Measurements from ENCODE around the gene DYNC2I2. TPM values are rescaled to one million over a fixed set of nuclear protein-coding genes. Genes with fewer than 3 reads are reported as not detected.

The DYNC2I2 gene
- total RNA-seq, 1 donor: 52.1 TPM

GRCh38 chr9:128607642-128608350 is 48.9 kb downstream of the DYNC2I2 start:
- Histone ChIP-seq H2AFZ (ENCODE audit: low read length) (no peak overlapping the region), H3K27me3 (ENCODE audit: insufficient read depth, low read length) (no peaks in the 10 kb centered on the region), H3K79me2 (ENCODE audit: insufficient read depth, low read length) (peaks cover 3% of the 10 kb centered on the region), H3K36me3 (ENCODE audit: insufficient read depth, low read length) (peaks cover 97% of the 10 kb centered on the region), H3K4me2 (ENCODE audit: insufficient read depth, low read length) (no peak overlapping the region), H3K4me1 (ENCODE audit: insufficient read depth, low read length) (peaks cover 3% of the 10 kb centered on the region), H3K27ac (ENCODE audit: low read depth, low read length) (peak overlapping the region; percentile 70), H3K4me3 (ENCODE audit: insufficient read depth, low read length) (no peak overlapping the region), H4K20me1 (ENCODE audit: insufficient read depth, low read length) (peaks cover 17% of the 10 kb centered on the region), H3K9me3 (ENCODE audit: low read depth, low read length) (no peaks in the 10 kb centered on the region)
- peak; percentile 79 for DNase-seq (ENCODE audit: insufficient read length, low spot score, missing footprints)
- TF ChIP-seq CTCF (IDR thresholded peaks at IDR 0.05; ENCODE audit: extremely low read depth, low read depth, low read length): no peak

GRCh38 chr9:128603697-128604096 is 53.0 kb downstream of the DYNC2I2 start:
- Histone ChIP-seq H3K9me3 (ENCODE audit: low read depth, low read length) (no peaks in the 10 kb centered on the region), H3K4me3 (ENCODE audit: insufficient read depth, low read length) (no peak overlapping the region), H3K27ac (ENCODE audit: low read depth, low read length) (no peak overlapping the region), H2AFZ (ENCODE audit: low read length) (no peak overlapping the region), H3K4me1 (ENCODE audit: insufficient read depth, low read length) (peaks cover 3% of the 10 kb centered on the region), H3K27me3 (ENCODE audit: insufficient read depth, low read length) (no peaks in the 10 kb centered on the region), H3K79me2 (ENCODE audit: insufficient read depth, low read length) (peaks cover 3% of the 10 kb centered on the region), H4K20me1 (ENCODE audit: insufficient read depth, low read length) (peaks cover 10% of the 10 kb centered on the region), H3K4me2 (ENCODE audit: insufficient read depth, low read length) (no peak overlapping the region), H3K36me3 (ENCODE audit: insufficient read depth, low read length) (peaks cover 95% of the 10 kb centered on the region)
- TF ChIP-seq CTCF (IDR thresholded peaks at IDR 0.05; ENCODE audit: extremely low read depth, low read depth, low read length): no peak
- no peak for DNase-seq (ENCODE audit: insufficient read length, low spot score, missing footprints)

GRCh38 chr9:128600099-128600498 is 56.5 kb downstream of the DYNC2I2 start:
- peak; percentile 10 for DNase-seq (ENCODE audit: insufficient read length, low spot score, missing footprints)
- no peak overlapping the region for H3K4me3 ChIP-seq (ENCODE audit: insufficient read depth, low read length)

More at GRCh38 chr9:128600099-128600498, 56.5 kb downstream of the DYNC2I2 start:
- Histone ChIP-seq H3K27ac (ENCODE audit: low read depth, low read length) (no peak overlapping the region), H3K4me2 (ENCODE audit: insufficient read depth, low read length) (no peak overlapping the region), H3K9me3 (ENCODE audit: low read depth, low read length) (no peaks in the 10 kb centered on the region), H4K20me1 (ENCODE audit: insufficient read depth, low read length) (peaks cover 3% of the 10 kb centered on the region), H3K4me1 (ENCODE audit: insufficient read depth, low read length) (no peaks in the 10 kb centered on the region), H3K36me3 (ENCODE audit: insufficient read depth, low read length) (peaks cover 94% of the 10 kb centered on the region), H3K27me3 (ENCODE audit: insufficient read depth, low read length) (no peaks in the 10 kb centered on the region), H2AFZ (ENCODE audit: low read length) (no peak overlapping the region), H3K79me2 (ENCODE audit: insufficient read depth, low read length) (peaks cover 5% of the 10 kb centered on the region)
- TF ChIP-seq CTCF (IDR thresholded peaks at IDR 0.05; ENCODE audit: extremely low read depth, low read depth, low read length): no peak

Measured in osteoblast (primary cell).